ENCODE measurements around the gene CELF1. TPM values are rescaled to one million over a fixed set of nuclear protein-coding genes. Genes with fewer than 3 reads are reported as not detected.

CELF1 gene
- total and polyA plus RNA-seq, 2 donors (not counting 1 experiment from before 2014, with no cell fraction given): 52.0 to 153 TPM

- 100% methylated on average over 2 of the region's 3 CpGs for WGBS (ENCODE audit: insufficient coverage)
- POLR2A ChIA-PET: no interaction called here
Observed at GRCh38 chr11:47436726-47437125, 116.2 kb downstream of the CELF1 start.

GRCh38 chr11:47435687-47436086 is 117.2 kb downstream of the CELF1 start:
- Histone ChIP-seq H3K79me2 (ENCODE audit: control insufficient read depth, insufficient read depth, low read length) (no peaks in the 10 kb centered on the region), H3K27ac (ENCODE audit: low read length in 2 of 2) (no peak overlapping the region), H3K4me3 (ENCODE audit: control extremely low read depth in 1 of 5, extremely low read depth in 1 of 5, insufficient read depth in 1 of 5, low read depth in 2 of 5, low read length in 4 of 5) (no peak overlapping the region), H3K4me1 (ENCODE audit: control insufficient read depth in 2 of 2, insufficient read depth in 2 of 2, low read length in 2 of 2) (no peaks in the 10 kb centered on the region), H4K20me1 (ENCODE audit: control insufficient read depth, insufficient read depth, low read length, poor library complexity, severe bottlenecking) (no peaks in the 10 kb centered on the region), H3K4me2 (replicated peaks; ENCODE audit: low read depth, low read length, poor library complexity, severe bottlenecking) (no peak overlapping the region), H2AFZ (ENCODE audit: insufficient read depth, low read depth, low read length, poor library complexity, severe bottlenecking) (no peak overlapping the region), H3K9me3 (ENCODE audit: control extremely low read depth in 1 of 3, control insufficient read depth in 2 of 3, insufficient read depth in 1 of 3, low read length in 2 of 3) (peaks cover 0 to 6% (median 0%) of the 10 kb centered on the region in 3 donors), H3K9ac (ENCODE audit: low read length) (no peak overlapping the region), H3K27me3 (replicated peaks in 1 of 4; ENCODE audit: control extremely low read depth in 1 of 4, control insufficient read depth in 3 of 4, insufficient read depth in 4 of 4, low read length in 3 of 4) (no peaks in the 10 kb centered on the region), H3K36me3 (replicated peaks in 1 of 2; ENCODE audit: control extremely low read depth in 1 of 2, control insufficient read depth in 1 of 2, extremely low read depth in 1 of 2, insufficient read depth in 2 of 2, low read length in 1 of 2) (no peaks in the 10 kb centered on the region)
- WGBS (ENCODE audit: insufficient coverage): 100% methylated on average over 3 of the region's 3 CpGs
- intact Hi-C loops (cut with micrococcal nuclease): no loop called here
- Mint-ChIP-seq H3K9me3 (ENCODE audit: insufficient read depth) (no peaks in the 10 kb centered on the region), H3K27me3 (no peaks in the 10 kb centered on the region), H3K27ac (no peak overlapping the region), H3K4me3 (no peak overlapping the region), H3K4me1 (no peaks in the 10 kb centered on the region)
- ChIA-PET POLR2A (no interaction called here), CTCF (no interaction called here)
- ATAC-seq (ENCODE audit: low read depth) (no peak), DNase-seq (no peak)
- TF ChIP-seq EZH2 (IDR thresholded peaks at IDR 0.05; ENCODE audit: borderline replicate concordance, insufficient read depth, low read depth, low read length, poor library complexity, severe bottlenecking): no peak
- no peak for TF ChIP-seq CTCF (IDR thresholded peaks at IDR 0.05)

More at GRCh38 chr11:47436726-47437125, 116.2 kb downstream of the CELF1 start:
- no peak overlapping the region for H3K9ac ChIP-seq (ENCODE audit: low read length)
- no peaks in the 10 kb centered on the region for H3K27me3 ChIP-seq (replicated peaks in 1 of 4; ENCODE audit: control extremely low read depth in 1 of 4, control insufficient read depth in 3 of 4, insufficient read depth in 4 of 4, low read length in 3 of 4)
- Mint-ChIP-seq H3K27me3 (no peaks in the 10 kb centered on the region), H3K4me3 (no peak overlapping the region), H3K9me3 (ENCODE audit: insufficient read depth) (no peaks in the 10 kb centered on the region), H3K4me1 (no peaks in the 10 kb centered on the region), H3K27ac (no peak overlapping the region)
- no peaks in the 10 kb centered on the region for H3K36me3 ChIP-seq (replicated peaks in 1 of 2; ENCODE audit: control extremely low read depth in 1 of 2, control insufficient read depth in 1 of 2, extremely low read depth in 1 of 2, insufficient read depth in 2 of 2, low read length in 1 of 2)
- CTCF ChIA-PET: no interaction called here
- H2AFZ ChIP-seq (ENCODE audit: insufficient read depth, low read depth, low read length, poor library complexity, severe bottlenecking): no peak overlapping the region
- DNase-seq (no peak), ATAC-seq (ENCODE audit: low read depth) (no peak)
- no peaks in the 10 kb centered on the region for H3K79me2 ChIP-seq (ENCODE audit: control insufficient read depth, insufficient read depth, low read length)
- intact Hi-C loops (cut with micrococcal nuclease): no loop called here
- no peak overlapping the region for H3K27ac ChIP-seq (ENCODE audit: low read length in 2 of 2)
- no peak overlapping the region for H3K4me3 ChIP-seq (ENCODE audit: control extremely low read depth in 1 of 5, extremely low read depth in 1 of 5, insufficient read depth in 1 of 5, low read depth in 2 of 5, low read length in 4 of 5)
- no peaks in the 10 kb centered on the region for H4K20me1 ChIP-seq (ENCODE audit: control insufficient read depth, insufficient read depth, low read length, poor library complexity, severe bottlenecking)
- H3K9me3 ChIP-seq (ENCODE audit: control extremely low read depth in 1 of 3, control insufficient read depth in 2 of 3, insufficient read depth in 1 of 3, low read length in 2 of 3): peaks cover 0 to 6% (median 0%) of the 10 kb centered on the region in 3 donors
- TF ChIP-seq CTCF (IDR thresholded peaks at IDR 0.05) (no peak), EZH2 (IDR thresholded peaks at IDR 0.05; ENCODE audit: borderline replicate concordance, insufficient read depth, low read depth, low read length, poor library complexity, severe bottlenecking) (no peak)
- no peaks in the 10 kb centered on the region for H3K4me1 ChIP-seq (ENCODE audit: control insufficient read depth in 2 of 2, insufficient read depth in 2 of 2, low read length in 2 of 2)
- no peak overlapping the region for H3K4me2 ChIP-seq (replicated peaks; ENCODE audit: low read depth, low read length, poor library complexity, severe bottlenecking)
